Measurements from ENCODE around the gene TRIM56.
A peak's percentile ranks its signal among the peaks of the same experiment; 100 is the strongest.

Gene TRIM56

DNA sequence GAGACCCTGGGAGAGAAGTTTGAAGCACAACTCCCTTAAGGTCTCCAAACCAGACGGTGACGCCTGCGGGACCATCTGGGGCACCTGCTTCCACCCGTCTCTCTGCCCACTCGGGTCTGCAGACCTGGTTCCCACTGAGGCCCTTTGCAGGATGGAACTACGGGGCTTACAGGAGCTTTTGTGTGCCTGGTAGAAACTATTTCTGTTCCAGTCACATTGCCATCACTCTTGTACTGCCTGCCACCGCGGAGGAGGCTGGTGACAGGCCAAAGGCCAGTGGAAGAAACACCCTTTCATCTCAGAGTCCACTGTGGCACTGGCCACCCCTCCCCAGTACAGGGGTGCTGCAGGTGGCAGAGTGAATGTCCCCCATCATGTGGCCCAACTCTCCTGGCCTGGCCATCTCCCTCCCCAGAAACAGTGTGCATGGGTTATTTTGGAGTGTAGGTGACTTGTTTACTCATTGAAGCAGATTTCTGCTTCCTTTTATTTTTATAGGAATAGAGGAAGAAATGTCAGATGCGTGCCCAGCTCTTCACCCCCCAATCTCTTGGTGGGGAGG is 52.5 kb downstream of the TRIM56 start:
- no peak for DNase-seq

DNA sequence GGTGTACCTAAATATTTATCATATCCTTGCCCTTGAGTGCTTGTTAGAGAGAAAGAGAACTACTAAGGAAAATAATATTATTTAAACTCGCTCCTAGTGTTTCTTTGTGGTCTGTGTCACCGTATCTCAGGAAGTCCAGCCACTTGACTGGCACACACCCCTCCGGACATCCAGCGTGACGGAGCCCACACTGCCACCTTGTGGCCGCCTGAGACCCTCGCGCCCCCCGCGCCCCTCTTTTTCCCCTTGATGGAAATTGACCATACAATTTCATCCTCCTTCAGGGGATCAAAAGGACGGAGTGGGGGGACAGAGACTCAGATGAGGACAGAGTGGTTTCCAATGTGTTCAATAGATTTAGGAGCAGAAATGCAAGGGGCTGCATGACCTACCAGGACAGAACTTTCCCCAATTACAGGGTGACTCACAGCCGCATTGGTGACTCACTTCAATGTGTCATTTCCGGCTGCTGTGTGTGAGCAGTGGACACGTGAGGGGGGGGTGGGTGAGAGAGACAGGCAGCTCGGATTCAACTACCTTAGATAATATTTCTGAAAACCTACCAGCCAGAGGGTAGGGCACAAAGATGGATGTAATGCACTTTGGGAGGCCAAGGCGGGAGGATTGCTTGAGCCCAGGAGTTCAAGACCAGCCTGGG is 53.1 kb downstream of the TRIM56 start:
- DNase-seq: peak; percentile 77

DNA sequence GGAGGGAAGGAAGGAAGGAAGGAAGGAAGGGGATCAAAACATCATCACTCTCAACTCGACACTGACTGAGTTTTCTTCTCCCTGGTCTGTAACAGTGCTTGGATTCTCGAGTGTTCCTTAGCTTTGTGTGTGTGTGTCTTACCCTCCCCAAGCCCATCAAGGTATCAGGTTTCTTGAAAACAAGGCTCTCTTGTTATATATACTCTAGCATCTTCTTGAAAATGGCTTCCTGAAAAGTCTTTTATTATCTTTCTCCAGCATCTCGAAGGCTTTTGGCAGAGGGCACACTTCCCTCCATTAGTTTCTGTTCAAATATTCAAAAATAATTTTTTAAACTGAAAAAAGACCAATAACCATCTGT is 55.0 kb downstream of the TRIM56 start:
- no peak for DNase-seq

DNA sequence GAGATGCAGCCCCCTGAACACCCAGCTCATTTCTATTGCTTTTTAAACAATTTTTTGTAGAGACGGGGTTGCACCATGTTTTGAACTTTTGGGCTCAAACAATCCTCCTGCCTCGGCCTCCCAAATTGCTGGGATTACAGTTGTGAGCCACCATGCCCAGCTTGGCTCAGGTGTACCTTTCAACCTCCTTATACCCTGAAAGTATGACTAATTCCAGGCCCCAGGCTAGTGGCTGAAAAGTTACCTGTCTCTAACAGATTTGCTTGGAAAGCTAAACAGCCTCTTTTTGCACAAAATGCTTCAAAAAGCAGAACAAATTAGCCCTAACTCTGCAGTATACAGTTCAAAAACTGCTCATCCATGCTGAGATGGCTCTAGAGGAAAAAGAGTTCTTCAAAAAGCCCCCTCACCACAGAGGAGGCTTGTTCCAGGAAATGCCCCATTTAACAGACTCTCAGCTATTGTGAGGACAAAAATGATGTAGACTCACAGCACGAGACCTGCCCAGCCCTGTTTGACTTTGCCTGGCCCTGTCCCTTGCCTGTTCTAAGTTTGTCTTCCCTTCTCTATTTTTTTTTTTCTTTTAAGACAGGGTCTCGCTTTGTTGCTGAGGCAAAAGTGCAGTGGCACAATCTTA is 55.6 kb downstream of the TRIM56 start:
- no peak for DNase-seq

Measured in NCI-H2029 (cell line).